ENCODE measurements around the gene TMEM86B. TPM values are rescaled to one million over a fixed set of nuclear protein-coding genes. Genes with fewer than 3 reads are reported as not detected.
A peak's percentile ranks its signal among the peaks of the same experiment; 100 is the strongest.

Gene TMEM86B
- total RNA-seq, 1 donor from 2014 or later, result 10.0 TPM

GRCh38 chr19:55189403-55189835, 39.1 kb downstream of the TMEM86B start:
- H3K27ac Mint-ChIP-seq, result no peak overlapping the region
- H3K4me3 Mint-ChIP-seq (ENCODE audit: low read depth), result no peak overlapping the region
- no peak for TF ChIP-seq CTCF (IDR thresholded peaks at IDR 0.05; ENCODE audit: unreplicated experiment)
- H3K36me3 Mint-ChIP-seq (ENCODE audit: insufficient read depth), result no peaks in the 10 kb centered on the region
- H3K9me3 Mint-ChIP-seq (ENCODE audit: low read depth), result no peaks in the 10 kb centered on the region
- H3K27me3 Mint-ChIP-seq, result peaks cover 56% of the 10 kb centered on the region
- DNase-seq (ENCODE audit: low spot score, unreplicated experiment), result no peak
- H3K4me1 Mint-ChIP-seq (ENCODE audit: low read depth), result no peaks in the 10 kb centered on the region

GRCh38 chr19:55188625-55189024, 39.9 kb downstream of the TMEM86B start:
- H3K9me3 Mint-ChIP-seq (ENCODE audit: low read depth), result no peaks in the 10 kb centered on the region
- H3K27ac Mint-ChIP-seq, result no peak overlapping the region
- no peak for TF ChIP-seq CTCF (IDR thresholded peaks at IDR 0.05; ENCODE audit: unreplicated experiment)
- DNase-seq (ENCODE audit: low spot score, unreplicated experiment), result no peak
- H3K4me1 Mint-ChIP-seq (ENCODE audit: low read depth), result no peaks in the 10 kb centered on the region
- no peaks in the 10 kb centered on the region for H3K36me3 Mint-ChIP-seq (ENCODE audit: insufficient read depth)
- peaks cover 55% of the 10 kb centered on the region for H3K27me3 Mint-ChIP-seq
- no peak overlapping the region for H3K4me3 Mint-ChIP-seq (ENCODE audit: low read depth)

- peaks cover 59% of the 10 kb centered on the region for H3K27me3 Mint-ChIP-seq
- no peak overlapping the region for H3K4me3 Mint-ChIP-seq (ENCODE audit: low read depth)
- no peak for TF ChIP-seq CTCF (IDR thresholded peaks at IDR 0.05; ENCODE audit: unreplicated experiment)
- H3K9me3 Mint-ChIP-seq (ENCODE audit: low read depth), result no peaks in the 10 kb centered on the region
- no peak overlapping the region for H3K27ac Mint-ChIP-seq
- H3K4me1 Mint-ChIP-seq (ENCODE audit: low read depth), result no peaks in the 10 kb centered on the region
- no peaks in the 10 kb centered on the region for H3K36me3 Mint-ChIP-seq (ENCODE audit: insufficient read depth)
- DNase-seq (ENCODE audit: low spot score, unreplicated experiment), result no peak
Measured at GRCh38 chr19:55186080-55186479, 42.5 kb downstream of the TMEM86B start.

GRCh38 chr19:55181740-55182139, 46.8 kb downstream of the TMEM86B start:
- TF ChIP-seq CTCF (IDR thresholded peaks at IDR 0.05; ENCODE audit: unreplicated experiment), result no peak
- Mint-ChIP-seq H3K9me3 (ENCODE audit: low read depth) (no peaks in the 10 kb centered on the region), H3K27ac (no peak overlapping the region), H3K27me3 (peaks cover 76% of the 10 kb centered on the region), H3K4me3 (ENCODE audit: low read depth) (no peak overlapping the region), H3K36me3 (ENCODE audit: insufficient read depth) (no peaks in the 10 kb centered on the region), H3K4me1 (ENCODE audit: low read depth) (peaks cover 2% of the 10 kb centered on the region)
- no peak for DNase-seq (ENCODE audit: low spot score, unreplicated experiment)

- Mint-ChIP-seq H3K36me3 (ENCODE audit: insufficient read depth) (no peaks in the 10 kb centered on the region), H3K9me3 (ENCODE audit: low read depth) (no peaks in the 10 kb centered on the region), H3K27ac (no peak within 1 kb of the TSS), H3K4me1 (ENCODE audit: low read depth) (peaks cover 2% of the 10 kb centered on the region), H3K4me3 (ENCODE audit: low read depth) (peak within 1 kb of the TSS; percentile 72), H3K27me3 (peaks cover 78% of the 10 kb centered on the region)
- peak; percentile 53 for DNase-seq (ENCODE audit: low spot score, unreplicated experiment)
- no peak for TF ChIP-seq CTCF (IDR thresholded peaks at IDR 0.05; ENCODE audit: unreplicated experiment)
Measured at GRCh38 chr19:55179606-55180484, 48.7 kb downstream of the TMEM86B start, which contains the start of gene SYT5. Gene SYT5 (minus strand): TSS chr19:55180289. CDS start chr19:55179041, 1,248 bp downstream.
